ENCODE data around the gene DLX4.

Gene DLX4

GRCh38 chr17:50020841-50021599 lies 52.0 kb downstream of the DLX4 start:
- no peak for DNase-seq

- DNase-seq: no peak
These were observed 52.8 kb downstream of the DLX4 start for GRCh38 chr17:50021681-50022370.

DNA sequence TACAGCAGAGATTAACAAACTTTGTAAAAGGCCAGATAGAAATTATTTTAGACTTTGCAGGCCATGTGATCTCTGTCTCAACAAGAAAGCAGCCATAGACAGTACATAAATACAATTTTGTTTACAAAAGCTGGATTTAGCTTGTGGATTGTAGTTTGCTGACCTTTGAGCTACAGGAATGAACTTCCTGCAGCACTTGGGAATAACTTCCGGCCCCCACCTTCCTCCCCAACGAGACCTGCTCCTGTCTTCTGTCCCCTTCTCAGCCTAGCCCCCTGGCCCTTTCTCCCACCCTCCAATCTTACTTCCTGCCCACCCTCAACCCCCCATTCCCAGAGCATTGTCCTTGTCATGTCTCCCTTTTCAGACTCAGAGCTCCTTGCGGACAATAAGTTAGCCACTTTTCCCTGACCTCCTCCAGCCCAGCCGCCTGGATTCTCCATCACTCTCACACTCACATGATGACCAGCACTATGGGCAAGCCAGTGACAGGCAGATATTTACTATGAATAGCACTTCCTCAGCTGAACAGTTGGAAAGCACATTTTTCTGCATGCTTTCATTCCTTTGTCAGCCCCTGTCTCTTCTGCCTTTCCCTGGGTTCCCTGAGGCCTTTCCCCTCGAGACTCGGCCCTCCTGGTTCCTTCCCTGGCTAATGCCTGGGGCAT lies 53.6 kb downstream of the DLX4 start:
- no peak for DNase-seq

GRCh38 chr17:50023520-50023919 lies 54.5 kb downstream of the DLX4 start:
- no peak for DNase-seq

All from right hindlimb (tissue), 1 donor.